GM12875 (cell line): ENCODE data around the gene LINC00305.

ENCODE experiments used
- H3K4me3 ChIP-seq: one replicate; pipeline ENCODE4 v1.5.1; 2011; ENCODE audit warnings: low read depth, low read length, control low read depth
- TF ChIP-seq, protein P1 (sequence below): IDR thresholded peaks from 2 replicates; pipeline ENCODE4 v1.5.1; 2011; ENCODE audit warnings: low read depth, mild to moderate bottlenecking, control low read depth, inconsistent platforms, low read length, moderate library complexity, borderline replicate concordance; ENCODE audit not compliant: insufficient read depth

The LINC00305 gene

DNA sequence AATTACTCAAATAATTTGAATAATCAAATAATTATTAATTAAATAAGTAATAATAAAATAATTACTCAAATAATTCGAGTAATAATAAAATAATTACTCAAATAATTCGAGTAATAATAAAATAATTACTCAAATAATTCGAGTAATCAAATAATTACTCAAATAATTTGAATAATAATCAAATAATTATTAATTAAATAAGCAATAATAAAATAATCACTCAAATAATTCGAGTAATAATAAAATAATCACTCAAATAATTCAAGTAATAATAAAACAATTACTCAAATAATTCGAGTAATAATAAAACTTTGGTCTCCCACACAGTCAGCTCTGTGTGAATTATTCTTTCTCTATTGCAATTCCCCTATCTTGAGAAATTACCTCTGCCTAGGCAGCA is 30.0 kb upstream of the LINC00305 start:
- TF ChIP-seq, protein P1, sequence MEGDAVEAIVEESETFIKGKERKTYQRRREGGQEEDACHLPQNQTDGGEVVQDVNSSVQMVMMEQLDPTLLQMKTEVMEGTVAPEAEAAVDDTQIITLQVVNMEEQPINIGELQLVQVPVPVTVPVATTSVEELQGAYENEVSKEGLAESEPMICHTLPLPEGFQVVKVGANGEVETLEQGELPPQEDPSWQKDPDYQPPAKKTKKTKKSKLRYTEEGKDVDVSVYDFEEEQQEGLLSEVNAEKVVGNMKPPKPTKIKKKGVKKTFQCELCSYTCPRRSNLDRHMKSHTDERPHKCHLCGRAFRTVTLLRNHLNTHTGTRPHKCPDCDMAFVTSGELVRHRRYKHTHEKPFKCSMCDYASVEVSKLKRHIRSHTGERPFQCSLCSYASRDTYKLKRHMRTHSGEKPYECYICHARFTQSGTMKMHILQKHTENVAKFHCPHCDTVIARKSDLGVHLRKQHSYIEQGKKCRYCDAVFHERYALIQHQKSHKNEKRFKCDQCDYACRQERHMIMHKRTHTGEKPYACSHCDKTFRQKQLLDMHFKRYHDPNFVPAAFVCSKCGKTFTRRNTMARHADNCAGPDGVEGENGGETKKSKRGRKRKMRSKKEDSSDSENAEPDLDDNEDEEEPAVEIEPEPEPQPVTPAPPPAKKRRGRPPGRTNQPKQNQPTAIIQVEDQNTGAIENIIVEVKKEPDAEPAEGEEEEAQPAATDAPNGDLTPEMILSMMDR: no peak
- H3K4me3 ChIP-seq: no peak overlapping the region

DNA sequence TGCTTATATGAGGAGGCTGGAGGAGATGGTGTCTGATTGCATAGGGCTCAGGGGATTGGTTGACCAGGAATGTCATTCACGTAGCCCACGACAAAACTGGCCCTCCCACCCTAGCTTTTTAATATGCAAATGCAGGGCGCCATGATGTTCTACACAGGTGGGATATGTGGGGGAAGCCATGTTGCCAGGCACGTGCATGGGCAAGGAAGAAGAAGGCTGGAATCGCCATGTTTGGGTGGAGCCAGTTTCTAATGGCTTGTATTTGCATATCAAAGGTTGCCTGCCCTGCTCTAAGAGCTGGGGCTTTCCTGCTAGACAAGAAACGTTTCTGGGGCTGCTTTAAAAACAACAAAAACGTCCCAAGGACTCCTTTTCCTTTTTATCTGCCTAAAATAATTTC is 26.5 kb upstream of the LINC00305 start:
- no peak overlapping the region for H3K4me3 ChIP-seq
- TF ChIP-seq, protein P1: no peak

GRCh38 chr18:64171576-64171975 is 22.7 kb upstream of the LINC00305 start:
- H3K4me3 ChIP-seq: no peak overlapping the region
- TF ChIP-seq, protein P1: no peak

- TF ChIP-seq, protein P1: no peak
- H3K4me3 ChIP-seq: no peak overlapping the region
Observed at GRCh38 chr18:64167408-64167925, 18.6 kb upstream of the LINC00305 start.

GRCh38 chr18:64165906-64166305 is 17.0 kb upstream of the LINC00305 start:
- TF ChIP-seq, protein P1: no peak
- H3K4me3 ChIP-seq: no peak overlapping the region

GRCh38 chr18:64164883-64165282 is 16.0 kb upstream of the LINC00305 start:
- TF ChIP-seq, protein P1: no peak
- H3K4me3 ChIP-seq: no peak overlapping the region

GRCh38 chr18:64149916-64150438 is 1.1 kb upstream of the LINC00305 start:
- TF ChIP-seq, protein P1: no peak
- H3K4me3 ChIP-seq: no peak overlapping the region
